Breast epithelium (tissue), 4 donors: ENCODE measurements around the gene CLMN. TPM values are rescaled to one million over a fixed set of nuclear protein-coding genes. Genes with fewer than 3 reads are reported as not detected.
"Not testable (repeated sequence)": the region's sequence is repeated elsewhere in the genome, so short reads cannot be mapped to it uniquely, and the experiment has no call there.

ENCODE experiments used
- DNase-seq, 2 donors: peaks; one replicate each; pipeline ENCODE4 v3.0.0-alpha.2; 2019; ENCODE audit warnings: low spot score in 2 of 2
- H3K27ac ChIP-seq, 2 donors: fragments of 200-600 bp; sonication (generic) in 1 of 2; one replicate each; pipeline ENCODE4 v1.5.1; 2016 to 2019; ENCODE audit warnings: mild to moderate bottlenecking in 1 of 2
- H3K27me3 ChIP-seq, 2 donors: fragments of 200-600 bp; sonication (generic) in 1 of 2; one replicate each; pipeline versions ENCODE4 v1.5.1 to v1.6.0; 2017 to 2019; ENCODE audit warnings: control low read depth in 1 of 2, mild to moderate bottlenecking in 1 of 2
- H3K36me3 ChIP-seq: fragments of 200-600 bp; one replicate; pipeline ENCODE4 v1.5.1; 2019
- H3K4me1 ChIP-seq, 2 donors: fragments of 200-600 bp; sonication (generic); one replicate each; pipeline ENCODE4 v1.5.1; 2016 to 2019; ENCODE audit warnings: control low read depth in 1 of 2
- H3K4me3 ChIP-seq, 3 donors: fragments of 200-600 bp; sonication (generic); 1 replicate in 2 of 3; 2 replicates in 1 of 3; pipeline ENCODE4 v1.5.1; 2016 to 2019; ENCODE audit warnings: mild to moderate bottlenecking in 3 of 3, moderate library complexity in 2 of 3
- H3K9me3 ChIP-seq, 2 donors: fragments of 200-600 bp; sonication (generic) in 1 of 2; one replicate each; pipeline ENCODE4 v1.5.1; 2016 to 2019; ENCODE audit warnings: control low read depth in 1 of 2
- CTCF ChIP-seq, 3 donors: fragments of 450-650 bp; IDR thresholded peaks; one replicate each; pipeline ENCODE4 v1.5.1; 2016 to 2017; ENCODE audit warnings: antibody characterized with exemption in 3 of 3, mild to moderate bottlenecking in 3 of 3, moderate library complexity in 3 of 3
- POLR2A ChIP-seq: fragments of 450-650 bp; IDR thresholded peaks from one replicate; pipeline ENCODE4 v1.6.1; 2016; ENCODE audit warnings: antibody characterized with exemption, mild to moderate bottlenecking, moderate library complexity
- POLR2AphosphoS5 ChIP-seq, 3 donors: sonication (generic); formaldehyde crosslinking; IDR thresholded peaks; one replicate each; pipeline ENCODE4 v1.6.1; 2017; ENCODE audit warnings: antibody characterized with exemption in 3 of 3
- intact Hi-C: fragments of 100-400 bp; cut with DNase I; formaldehyde crosslinking; loops from one replicate; pipeline ENCODE4 v1.15.1; 2023; ENCODE audit warnings: low total_unique reads
- total RNA-seq, 3 donors: library from RNA; depleted of rRNA; stranded (reverse); fragments of >200 nt; gene quantifications; one replicate each; pipeline ENCODE4 v1.1.0, GENCODE V29; 2016

CLMN gene
- total RNA-seq, 3 donors from 2014 or later: 23.7 to 73.6 (median 48.5) TPM

GRCh38 chr14:95143808-95144620 lies 175.7 kb downstream of the CLMN start:
- Histone ChIP-seq H3K9me3 (peaks cover 4 to 9% of the 10 kb centered on the region in 2 donors), H3K27me3 (no peaks in the 10 kb centered on the region), H3K36me3 (no peaks in the 10 kb centered on the region), H3K27ac (peak overlapping the region; percentile 45 to 70), H3K4me1 (peaks cover 0 to 22% of the 10 kb centered on the region in 2 donors), H3K4me3 (peak overlapping the region in 2 of 3 donors; percentile 11 to 12)
- TF ChIP-seq POLR2A (no peak), POLR2AphosphoS5 (IDR thresholded peaks at IDR 0.05) (no peak), CTCF (IDR thresholded peaks at IDR 0.05) (no peak)
- DNase-seq: no peak
- intact Hi-C loops: no loop called here

- Histone ChIP-seq H3K36me3 (no peaks in the 10 kb centered on the region), H3K4me1 (peaks cover 0 to 22% of the 10 kb centered on the region in 2 donors), H3K27ac (peak overlapping the region in 1 of 2 donors; percentile 3), H3K4me3 (no peak overlapping the region), H3K9me3 (peaks cover 4 to 9% of the 10 kb centered on the region in 2 donors), H3K27me3 (no peaks in the 10 kb centered on the region)
- intact Hi-C loops: no loop called here
- no peak for DNase-seq
- TF ChIP-seq POLR2A (no peak), POLR2AphosphoS5 (IDR thresholded peaks at IDR 0.05) (no peak), CTCF (IDR thresholded peaks at IDR 0.05) (no peak)
These were observed 177.5 kb downstream of the CLMN start for GRCh38 chr14:95142208-95142607.

- peaks cover 4 to 9% of the 10 kb centered on the region in 2 donors for H3K9me3 ChIP-seq
- no peak overlapping the region for H3K4me3 ChIP-seq
- H3K27me3 ChIP-seq: no peaks in the 10 kb centered on the region
- intact Hi-C loops: no loop called here
- no peaks in the 10 kb centered on the region for H3K36me3 ChIP-seq
- peaks cover 0 to 22% of the 10 kb centered on the region in 2 donors for H3K4me1 ChIP-seq
- no peak overlapping the region for H3K27ac ChIP-seq
- DNase-seq: no peak
- TF ChIP-seq POLR2A: no peak
- TF ChIP-seq POLR2AphosphoS5 (IDR thresholded peaks at IDR 0.05): no peak
- TF ChIP-seq CTCF (IDR thresholded peaks at IDR 0.05): no peak
These were observed 178.0 kb downstream of the CLMN start for GRCh38 chr14:95141684-95142083.

- Histone ChIP-seq H3K4me3 (no peak overlapping the region), H3K27me3 (no peaks in the 10 kb centered on the region), H3K27ac (peak overlapping the region; percentile 7 to 28), H3K9me3 (peaks cover 4 to 9% of the 10 kb centered on the region in 2 donors), H3K36me3 (no peaks in the 10 kb centered on the region), H3K4me1 (peaks cover 0 to 22% of the 10 kb centered on the region in 2 donors)
- no peak for TF ChIP-seq POLR2AphosphoS5 (IDR thresholded peaks at IDR 0.05)
- DNase-seq: no peak
- intact Hi-C loops: no loop called here
These were observed 179.4 kb downstream of the CLMN start for GRCh38 chr14:95140060-95140858.

GRCh38 chr14:95138876-95139275 lies 180.8 kb downstream of the CLMN start:
- DNase-seq: no peak
- Histone ChIP-seq H3K27me3 (no peaks in the 10 kb centered on the region), H3K36me3 (no peaks in the 10 kb centered on the region), H3K9me3 (no peaks in the 10 kb centered on the region), H3K4me3 (no peak overlapping the region), H3K27ac (no peak overlapping the region), H3K4me1 (peaks cover 0 to 22% of the 10 kb centered on the region in 2 donors)
- intact Hi-C loops: no loop called here
- TF ChIP-seq CTCF (IDR thresholded peaks at IDR 0.05) (no peak), POLR2AphosphoS5 (IDR thresholded peaks at IDR 0.05) (no peak), POLR2A (no peak)

GRCh38 chr14:95138455-95138854 lies 181.3 kb downstream of the CLMN start:
- peak overlapping the region in 1 of 2 donors; percentile 73 for H3K27ac ChIP-seq
- H3K9me3 ChIP-seq, intact Hi-C loops, H3K27me3 ChIP-seq, H3K4me3 ChIP-seq, H3K36me3 ChIP-seq, DNase-seq: not testable (repeated sequence)
- peaks cover 0 to 21% of the 10 kb centered on the region in 2 donors for H3K4me1 ChIP-seq
